ENCODE results near the gene PRSS38.

GRCh38 chr1:227794817-227795192 is 20.7 kb upstream of the PRSS38 start:
- TF ChIP-seq CTCF (IDR thresholded peaks at IDR 0.05; ENCODE audit: low read depth, low read length) (no peak), EZH2phosphoT487 (IDR thresholded peaks at IDR 0.05; ENCODE audit: low read depth) (no peak)

Data from OCI-LY3 (cell line).